ENCODE data around the gene COMP.

DNA sequence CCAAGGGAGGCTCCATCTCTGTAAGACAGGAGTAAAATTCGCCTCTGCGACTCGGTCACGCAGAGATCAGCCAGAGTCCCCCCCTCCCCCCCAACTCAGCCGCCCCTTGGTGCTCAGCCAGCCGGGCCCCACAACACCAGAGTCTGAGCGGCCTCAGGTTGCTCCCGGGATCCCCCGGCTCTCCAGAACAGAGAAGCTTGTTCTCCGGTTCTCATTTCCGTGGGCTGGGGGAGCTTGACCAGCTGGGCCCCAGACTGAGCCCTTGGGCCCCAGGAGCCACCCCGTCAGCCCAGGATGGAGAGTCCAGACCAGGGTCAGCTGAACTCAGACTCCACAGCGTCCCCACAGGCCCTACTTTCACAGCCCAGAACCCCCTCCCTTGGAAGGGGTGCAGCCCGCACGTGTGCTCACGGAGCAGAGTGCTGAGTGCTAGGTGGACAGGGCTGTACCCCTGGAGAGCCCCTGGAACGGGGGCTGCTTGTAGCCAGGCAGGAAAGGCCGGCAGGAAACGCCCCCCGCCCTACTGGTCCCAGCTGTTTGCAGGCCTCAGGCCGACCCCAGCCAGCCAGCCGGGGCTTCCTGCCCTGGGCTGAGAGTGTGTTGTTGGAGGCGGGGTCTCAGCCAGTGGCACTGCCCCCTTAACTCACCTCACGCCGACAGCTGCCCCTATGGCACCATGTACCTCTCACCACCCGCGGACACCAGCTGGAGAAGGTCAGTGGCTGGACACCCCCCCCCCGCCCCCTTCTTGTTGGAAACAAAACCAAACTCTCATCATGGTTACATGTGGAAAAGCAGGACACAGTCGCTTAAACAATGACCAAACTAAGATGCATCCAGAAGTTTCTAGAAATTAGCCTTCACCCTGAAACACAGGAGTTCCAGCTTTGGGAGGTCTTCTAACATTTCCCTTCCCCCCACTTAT, 44.4 kb downstream of the COMP start:
- TF ChIP-seq POLR2A (IDR thresholded peaks at IDR 0.05) (no peak), POLR2AphosphoS5 (IDR thresholded peaks at IDR 0.05) (no peak), CTCF (IDR thresholded peaks at IDR 0.05 in 8 of 11, conservative IDR thresholded peaks at IDR 0.05 in 3 of 11) (no peak)
